PFSK-1 (cell line): Measurements from ENCODE around the gene KRTAP6-2.

Source experiments
- TAF1 ChIP-seq: IDR thresholded peaks from 2 replicates; pipeline ENCODE4 v1.6.1; 2012; ENCODE audit warnings: low read length, control low read depth, borderline replicate concordance; ENCODE audit not compliant: insufficient read depth
- TF ChIP-seq, protein P1 (sequence below), 2 experiments: IDR thresholded peaks; 2 replicates each; pipeline versions ENCODE4 v1.6.1 to v1.8.0; 2011 to 2012; ENCODE audit warnings: low read depth in 2 of 2, low read length in 2 of 2, control low read depth in 1 of 2, inconsistent platforms in 1 of 2, mild to moderate bottlenecking in 1 of 2, moderate library complexity in 1 of 2; ENCODE audit not compliant: insufficient read depth in 1 of 2

DNA sequence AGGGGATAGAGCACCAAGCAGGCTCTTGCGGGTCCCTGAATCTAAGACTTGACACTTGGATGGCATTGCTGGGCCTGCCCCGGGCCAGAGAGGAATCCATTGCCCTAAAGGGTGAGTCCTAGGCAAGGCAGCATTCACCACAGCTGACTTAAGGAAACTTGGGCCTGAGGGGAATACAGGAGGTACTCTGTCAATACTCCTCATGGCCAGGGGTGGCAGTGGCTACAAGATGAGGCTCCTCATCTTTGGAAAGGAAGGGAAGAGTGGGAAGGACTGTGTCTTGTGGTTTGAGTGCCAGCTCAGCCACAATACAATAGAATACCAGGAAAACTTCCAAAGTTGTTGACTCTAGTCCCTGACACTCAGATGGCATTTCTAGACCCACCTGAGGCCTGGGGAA is 7.3 kb upstream of the KRTAP6-2 start:
- TF ChIP-seq TAF1: no peak
- TF ChIP-seq, protein P1, sequence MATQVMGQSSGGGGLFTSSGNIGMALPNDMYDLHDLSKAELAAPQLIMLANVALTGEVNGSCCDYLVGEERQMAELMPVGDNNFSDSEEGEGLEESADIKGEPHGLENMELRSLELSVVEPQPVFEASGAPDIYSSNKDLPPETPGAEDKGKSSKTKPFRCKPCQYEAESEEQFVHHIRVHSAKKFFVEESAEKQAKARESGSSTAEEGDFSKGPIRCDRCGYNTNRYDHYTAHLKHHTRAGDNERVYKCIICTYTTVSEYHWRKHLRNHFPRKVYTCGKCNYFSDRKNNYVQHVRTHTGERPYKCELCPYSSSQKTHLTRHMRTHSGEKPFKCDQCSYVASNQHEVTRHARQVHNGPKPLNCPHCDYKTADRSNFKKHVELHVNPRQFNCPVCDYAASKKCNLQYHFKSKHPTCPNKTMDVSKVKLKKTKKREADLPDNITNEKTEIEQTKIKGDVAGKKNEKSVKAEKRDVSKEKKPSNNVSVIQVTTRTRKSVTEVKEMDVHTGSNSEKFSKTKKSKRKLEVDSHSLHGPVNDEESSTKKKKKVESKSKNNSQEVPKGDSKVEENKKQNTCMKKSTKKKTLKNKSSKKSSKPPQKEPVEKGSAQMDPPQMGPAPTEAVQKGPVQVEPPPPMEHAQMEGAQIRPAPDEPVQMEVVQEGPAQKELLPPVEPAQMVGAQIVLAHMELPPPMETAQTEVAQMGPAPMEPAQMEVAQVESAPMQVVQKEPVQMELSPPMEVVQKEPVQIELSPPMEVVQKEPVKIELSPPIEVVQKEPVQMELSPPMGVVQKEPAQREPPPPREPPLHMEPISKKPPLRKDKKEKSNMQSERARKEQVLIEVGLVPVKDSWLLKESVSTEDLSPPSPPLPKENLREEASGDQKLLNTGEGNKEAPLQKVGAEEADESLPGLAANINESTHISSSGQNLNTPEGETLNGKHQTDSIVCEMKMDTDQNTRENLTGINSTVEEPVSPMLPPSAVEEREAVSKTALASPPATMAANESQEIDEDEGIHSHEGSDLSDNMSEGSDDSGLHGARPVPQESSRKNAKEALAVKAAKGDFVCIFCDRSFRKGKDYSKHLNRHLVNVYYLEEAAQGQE (IDR thresholded peaks at IDR 0.05; ENCODE audit: insufficient read depth in 1 of 2, low read depth in 2 of 2, low read length in 2 of 2): no peak
